ENCODE results near the gene CDKN2AIPNL. TPM values are rescaled to one million over a fixed set of nuclear protein-coding genes. Genes with fewer than 3 reads are reported as not detected.

The CDKN2AIPNL gene
- total RNA-seq, 1 donor from 2014 or later = 37.1 TPM

GRCh38 chr5:134451936-134452505 is 40.3 kb upstream of the CDKN2AIPNL start:
- Histone ChIP-seq H3K4me1 (ENCODE audit: control insufficient read depth in 3 of 3, insufficient read depth in 3 of 3, low read length in 3 of 3) (peaks cover 6 to 14% (median 7%) of the 10 kb centered on the region in 3 donors), H3K9me3 (ENCODE audit: control insufficient read depth in 3 of 3, low read length in 3 of 3) (no peaks in the 10 kb centered on the region), H3K27ac (ENCODE audit: low read depth, low read length) (no peak overlapping the region), H3K4me3 (ENCODE audit: low read length in 3 of 3) (no peak overlapping the region), H3K9ac (ENCODE audit: low read depth in 1 of 3, low read length in 3 of 3) (no peak overlapping the region), H3K27me3 (ENCODE audit: control insufficient read depth in 3 of 3, insufficient read depth in 3 of 3, low read length in 3 of 3) (no peaks in the 10 kb centered on the region), H3K36me3 (ENCODE audit: control insufficient read depth in 3 of 3, insufficient read depth in 3 of 3, low read length in 3 of 3) (no peaks in the 10 kb centered on the region)

GRCh38 chr5:134451225-134451935 is 39.7 kb upstream of the CDKN2AIPNL start:
- no peaks in the 10 kb centered on the region for H3K27me3 ChIP-seq (ENCODE audit: control insufficient read depth in 3 of 3, insufficient read depth in 3 of 3, low read length in 3 of 3)
- peaks cover 13 to 18% (median 13%) of the 10 kb centered on the region in 3 donors for H3K4me1 ChIP-seq (ENCODE audit: control insufficient read depth in 3 of 3, insufficient read depth in 3 of 3, low read length in 3 of 3)
- no peaks in the 10 kb centered on the region for H3K9me3 ChIP-seq (ENCODE audit: control insufficient read depth in 3 of 3, low read length in 3 of 3)
- H3K9ac ChIP-seq (ENCODE audit: low read depth in 1 of 3, low read length in 3 of 3) = no peak overlapping the region
- H3K4me3 ChIP-seq (ENCODE audit: low read length in 3 of 3) = no peak overlapping the region
- H3K36me3 ChIP-seq (ENCODE audit: control insufficient read depth in 3 of 3, insufficient read depth in 3 of 3, low read length in 3 of 3) = no peaks in the 10 kb centered on the region
- H3K27ac ChIP-seq (ENCODE audit: low read depth, low read length) = no peak overlapping the region

- Histone ChIP-seq H3K36me3 (ENCODE audit: control insufficient read depth in 3 of 3, insufficient read depth in 3 of 3, low read length in 3 of 3) (no peaks in the 10 kb centered on the region), H3K9me3 (ENCODE audit: control insufficient read depth in 3 of 3, low read length in 3 of 3) (no peaks in the 10 kb centered on the region), H3K9ac (ENCODE audit: low read depth in 1 of 3, low read length in 3 of 3) (no peak overlapping the region), H3K4me1 (ENCODE audit: control insufficient read depth in 3 of 3, insufficient read depth in 3 of 3, low read length in 3 of 3) (peaks cover 23 to 27% (median 23%) of the 10 kb centered on the region in 3 donors), H3K27me3 (ENCODE audit: control insufficient read depth in 3 of 3, insufficient read depth in 3 of 3, low read length in 3 of 3) (no peaks in the 10 kb centered on the region), H3K4me3 (ENCODE audit: low read length in 3 of 3) (no peak overlapping the region), H3K27ac (ENCODE audit: low read depth, low read length) (no peak overlapping the region)
These were observed 38.7 kb upstream of the CDKN2AIPNL start for GRCh38 chr5:134450374-134450773.

GRCh38 chr5:134449167-134449566 is 37.5 kb upstream of the CDKN2AIPNL start:
- Histone ChIP-seq H3K9ac (ENCODE audit: low read depth in 1 of 3, low read length in 3 of 3) (no peak overlapping the region), H3K4me1 (ENCODE audit: control insufficient read depth in 3 of 3, insufficient read depth in 3 of 3, low read length in 3 of 3) (peaks cover 26 to 35% (median 29%) of the 10 kb centered on the region in 3 donors), H3K4me3 (ENCODE audit: low read length in 3 of 3) (no peak overlapping the region), H3K9me3 (ENCODE audit: control insufficient read depth in 3 of 3, low read length in 3 of 3) (no peaks in the 10 kb centered on the region), H3K27me3 (ENCODE audit: control insufficient read depth in 3 of 3, insufficient read depth in 3 of 3, low read length in 3 of 3) (no peaks in the 10 kb centered on the region), H3K36me3 (ENCODE audit: control insufficient read depth in 3 of 3, insufficient read depth in 3 of 3, low read length in 3 of 3) (no peaks in the 10 kb centered on the region), H3K27ac (ENCODE audit: low read depth, low read length) (no peak overlapping the region)

GRCh38 chr5:134447815-134448520 is 36.3 kb upstream of the CDKN2AIPNL start:
- no peak overlapping the region for H3K4me3 ChIP-seq (ENCODE audit: low read length in 3 of 3)
- H3K27ac ChIP-seq (ENCODE audit: low read depth, low read length) = no peak overlapping the region
- no peak overlapping the region for H3K9ac ChIP-seq (ENCODE audit: low read depth in 1 of 3, low read length in 3 of 3)

GRCh38 chr5:134446938-134447337 is 35.3 kb upstream of the CDKN2AIPNL start:
- no peak overlapping the region for H3K9ac ChIP-seq (ENCODE audit: low read depth in 1 of 3, low read length in 3 of 3)
- H3K27me3 ChIP-seq (ENCODE audit: control insufficient read depth in 3 of 3, insufficient read depth in 3 of 3, low read length in 3 of 3) = no peaks in the 10 kb centered on the region
- no peak overlapping the region for H3K27ac ChIP-seq (ENCODE audit: low read depth, low read length)
- H3K4me1 ChIP-seq (ENCODE audit: control insufficient read depth in 3 of 3, insufficient read depth in 3 of 3, low read length in 3 of 3) = peaks cover 34 to 42% (median 36%) of the 10 kb centered on the region in 3 donors
- no peaks in the 10 kb centered on the region for H3K9me3 ChIP-seq (ENCODE audit: control insufficient read depth in 3 of 3, low read length in 3 of 3)
- H3K36me3 ChIP-seq (ENCODE audit: control insufficient read depth in 3 of 3, insufficient read depth in 3 of 3, low read length in 3 of 3) = no peaks in the 10 kb centered on the region
- H3K4me3 ChIP-seq (ENCODE audit: low read length in 3 of 3) = no peak overlapping the region

More at GRCh38 chr5:134447815-134448520, 36.3 kb upstream of the CDKN2AIPNL start:
- no peaks in the 10 kb centered on the region for H3K9me3 ChIP-seq (ENCODE audit: control insufficient read depth in 3 of 3, low read length in 3 of 3)
- H3K27me3 ChIP-seq (ENCODE audit: control insufficient read depth in 3 of 3, insufficient read depth in 3 of 3, low read length in 3 of 3) = no peaks in the 10 kb centered on the region
- H3K36me3 ChIP-seq (ENCODE audit: control insufficient read depth in 3 of 3, insufficient read depth in 3 of 3, low read length in 3 of 3) = no peaks in the 10 kb centered on the region
- H3K4me1 ChIP-seq (ENCODE audit: control insufficient read depth in 3 of 3, insufficient read depth in 3 of 3, low read length in 3 of 3) = peaks cover 30 to 42% (median 33%) of the 10 kb centered on the region in 3 donors

GRCh38 chr5:134445856-134446818 is 34.5 kb upstream of the CDKN2AIPNL start:
- Histone ChIP-seq H3K27ac (ENCODE audit: low read depth, low read length) (no peak overlapping the region), H3K9ac (ENCODE audit: low read depth in 1 of 3, low read length in 3 of 3) (peak overlapping the region in 2 of 3 donors; percentile 6 to 40), H3K4me3 (ENCODE audit: low read length in 3 of 3) (peak overlapping the region in 1 of 3 donors; percentile 35), H3K4me1 (ENCODE audit: control insufficient read depth in 3 of 3, insufficient read depth in 3 of 3, low read length in 3 of 3) (peaks cover 36 to 42% (median 38%) of the 10 kb centered on the region in 3 donors), H3K27me3 (ENCODE audit: control insufficient read depth in 3 of 3, insufficient read depth in 3 of 3, low read length in 3 of 3) (no peaks in the 10 kb centered on the region), H3K9me3 (ENCODE audit: control insufficient read depth in 3 of 3, low read length in 3 of 3) (no peaks in the 10 kb centered on the region), H3K36me3 (ENCODE audit: control insufficient read depth in 3 of 3, insufficient read depth in 3 of 3, low read length in 3 of 3) (no peaks in the 10 kb centered on the region)

- Histone ChIP-seq H3K9me3 (ENCODE audit: control insufficient read depth in 3 of 3, low read length in 3 of 3) (no peaks in the 10 kb centered on the region), H3K36me3 (ENCODE audit: control insufficient read depth in 3 of 3, insufficient read depth in 3 of 3, low read length in 3 of 3) (no peaks in the 10 kb centered on the region), H3K4me1 (ENCODE audit: control insufficient read depth in 3 of 3, insufficient read depth in 3 of 3, low read length in 3 of 3) (peaks cover 42 to 47% (median 44%) of the 10 kb centered on the region in 3 donors), H3K27me3 (ENCODE audit: control insufficient read depth in 3 of 3, insufficient read depth in 3 of 3, low read length in 3 of 3) (no peaks in the 10 kb centered on the region), H3K4me3 (ENCODE audit: low read length in 3 of 3) (no peak overlapping the region), H3K9ac (ENCODE audit: low read depth in 1 of 3, low read length in 3 of 3) (no peak overlapping the region), H3K27ac (ENCODE audit: low read depth, low read length) (no peak overlapping the region)
These were observed 33.3 kb upstream of the CDKN2AIPNL start for GRCh38 chr5:134444941-134445471.

GRCh38 chr5:134440201-134440755 is 28.6 kb upstream of the CDKN2AIPNL start:
- Histone ChIP-seq H3K36me3 (ENCODE audit: control insufficient read depth in 3 of 3, insufficient read depth in 3 of 3, low read length in 3 of 3) (no peaks in the 10 kb centered on the region), H3K27ac (ENCODE audit: low read depth, low read length) (no peak overlapping the region), H3K9me3 (ENCODE audit: control insufficient read depth in 3 of 3, low read length in 3 of 3) (no peaks in the 10 kb centered on the region), H3K9ac (ENCODE audit: low read depth in 1 of 3, low read length in 3 of 3) (no peak overlapping the region), H3K4me1 (ENCODE audit: control insufficient read depth in 3 of 3, insufficient read depth in 3 of 3, low read length in 3 of 3) (peaks cover 64 to 76% (median 67%) of the 10 kb centered on the region in 3 donors), H3K4me3 (ENCODE audit: low read length in 3 of 3) (no peak overlapping the region), H3K27me3 (ENCODE audit: control insufficient read depth in 3 of 3, insufficient read depth in 3 of 3, low read length in 3 of 3) (no peaks in the 10 kb centered on the region)
